ENCODE data around the gene TUBB3. TPM values are rescaled to one million over a fixed set of nuclear protein-coding genes. Genes with fewer than 3 reads are reported as not detected.

Gene TUBB3
- total and polyA plus RNA-seq, 7 donors, result 0.46 to 35.0 (median 23.5) TPM

- Histone ChIP-seq H3K36me3 (peaks cover 0 to 77% (median 11%) of the 10 kb centered on the region in 4 donors), H3K27ac (no peak overlapping the region), H3K27me3 (no peaks in the 10 kb centered on the region), H3K4me3 (peak overlapping the region in 2 of 4 donors; percentile 10 to 20), H3K9me3 (no peaks in the 10 kb centered on the region), H3K4me1 (no peaks in the 10 kb centered on the region)
- no peak for TF ChIP-seq POLR2A (IDR thresholded peaks at IDR 0.05)
- TF ChIP-seq CTCF (IDR thresholded peaks at IDR 0.05), result no peak
- TF ChIP-seq POLR2AphosphoS5 (IDR thresholded peaks at IDR 0.05), result no peak
- TF ChIP-seq EP300 (IDR thresholded peaks at IDR 0.05), result no peak
- intact Hi-C loops (cut with DNase I), result no loop called here
- DNase-seq, result no peak
- WGBS, 2 donors, result 90 to 94% methylated on average over 23 of the region's 23 CpGs
These were observed 34.2 kb downstream of the TUBB3 start for GRCh38 chr16:89957216-89957785.

- H3K27me3 ChIP-seq, result no peaks in the 10 kb centered on the region
- H3K36me3 ChIP-seq, result peaks cover 0 to 77% (median 11%) of the 10 kb centered on the region in 4 donors
- 91 to 97% methylated on average over 7 of the region's 7 CpGs for WGBS, 2 donors
- intact Hi-C loops (cut with DNase I), result no loop called here
- TF ChIP-seq POLR2AphosphoS5 (IDR thresholded peaks at IDR 0.05) (no peak), CTCF (IDR thresholded peaks at IDR 0.05) (no peak), POLR2A (IDR thresholded peaks at IDR 0.05) (no peak), EP300 (IDR thresholded peaks at IDR 0.05) (no peak)
- no peak for DNase-seq
- H3K4me3 ChIP-seq, result no peak overlapping the region
- no peaks in the 10 kb centered on the region for H3K4me1 ChIP-seq
- no peak overlapping the region for H3K27ac ChIP-seq
- no peaks in the 10 kb centered on the region for H3K9me3 ChIP-seq
These were observed 34.9 kb downstream of the TUBB3 start for GRCh38 chr16:89958068-89958467.

GRCh38 chr16:89958596-89958995, 35.5 kb downstream of the TUBB3 start:
- no peak overlapping the region for H3K4me3 ChIP-seq
- H3K27ac ChIP-seq, result no peak overlapping the region
- peaks cover 0 to 77% (median 11%) of the 10 kb centered on the region in 4 donors for H3K36me3 ChIP-seq
- no peak for TF ChIP-seq POLR2A (IDR thresholded peaks at IDR 0.05)
- TF ChIP-seq CTCF (IDR thresholded peaks at IDR 0.05), result no peak
- TF ChIP-seq EP300 (IDR thresholded peaks at IDR 0.05), result no peak
- WGBS, 2 donors, result 98% methylated on average over 10 of the region's 10 CpGs
- no peaks in the 10 kb centered on the region for H3K27me3 ChIP-seq
- DNase-seq, result no peak
- no peaks in the 10 kb centered on the region for H3K4me1 ChIP-seq
- no peaks in the 10 kb centered on the region for H3K9me3 ChIP-seq
- intact Hi-C loops (cut with DNase I), result no loop called here

GRCh38 chr16:89960966-89961365, 37.8 kb downstream of the TUBB3 start:
- WGBS, 2 donors, result 96 to 97% methylated on average over 13 of the region's 13 CpGs
- Histone ChIP-seq H3K4me3 (no peak overlapping the region), H3K27me3 (no peaks in the 10 kb centered on the region), H3K9me3 (no peaks in the 10 kb centered on the region), H3K36me3 (peaks cover 0 to 78% (median 16%) of the 10 kb centered on the region in 4 donors), H3K27ac (no peak overlapping the region), H3K4me1 (no peaks in the 10 kb centered on the region)
- TF ChIP-seq EP300 (IDR thresholded peaks at IDR 0.05) (no peak), POLR2AphosphoS5 (IDR thresholded peaks at IDR 0.05) (no peak), CTCF (IDR thresholded peaks at IDR 0.05) (no peak), POLR2A (IDR thresholded peaks at IDR 0.05) (no peak)
- intact Hi-C loops (cut with DNase I), result no loop called here
- DNase-seq, result no peak

GRCh38 chr16:89961920-89962319, 38.8 kb downstream of the TUBB3 start:
- TF ChIP-seq POLR2AphosphoS5 (IDR thresholded peaks at IDR 0.05) (no peak), POLR2A (IDR thresholded peaks at IDR 0.05) (no peak), CTCF (IDR thresholded peaks at IDR 0.05) (no peak), EP300 (IDR thresholded peaks at IDR 0.05) (no peak)
- intact Hi-C loops (cut with DNase I), result no loop called here
- H3K27ac ChIP-seq, result no peak overlapping the region
- H3K27me3 ChIP-seq, result no peaks in the 10 kb centered on the region
- H3K4me1 ChIP-seq, result no peaks in the 10 kb centered on the region
- no peak for DNase-seq
- WGBS, 2 donors, result 95% methylated on average over 23 of the region's 23 CpGs
- H3K4me3 ChIP-seq, result no peak overlapping the region
- peaks cover 0 to 75% (median 17%) of the 10 kb centered on the region in 4 donors for H3K36me3 ChIP-seq
- no peaks in the 10 kb centered on the region for H3K9me3 ChIP-seq
